Neuronal stem cell (in vitro differentiated cells): Measurements from ENCODE around the gene TRIM56.
"Not testable (repeated sequence)": the region's sequence is repeated elsewhere in the genome, so short reads cannot be mapped to it uniquely, and the experiment has no call there.

Source experiments
- DNase-seq: peaks from one replicate; pipeline ENCODE4 v3.0.0-alpha.2; 2013; ENCODE audit warnings: low spot score
- H2AFZ ChIP-seq: one replicate; pipeline ENCODE4 v1.6.1; 2013; ENCODE audit warnings: mild to moderate bottlenecking, low read length, inconsistent platforms
- H2AK5ac ChIP-seq: 2 replicates; pipeline ENCODE4 v1.6.1; 2013; ENCODE audit warnings: low read depth, mild to moderate bottlenecking, inconsistent platforms, low read length, moderate library complexity, mixed read lengths
- H2BK120ac ChIP-seq: 2 replicates; pipeline ENCODE4 v1.6.1; 2013; ENCODE audit warnings: low read depth, mild to moderate bottlenecking, inconsistent platforms, low read length, moderate library complexity, mixed read lengths
- H2BK12ac ChIP-seq: one replicate; pipeline ENCODE4 v1.6.1; 2013; ENCODE audit warnings: low read length, inconsistent platforms
- H2BK15ac ChIP-seq: 2 replicates; pipeline ENCODE4 v1.6.1; 2013; ENCODE audit warnings: mild to moderate bottlenecking, low read length, inconsistent platforms, mixed read lengths
- H2BK5ac ChIP-seq: one replicate; pipeline ENCODE4 v1.6.1; 2013; ENCODE audit warnings: inconsistent platforms, mild to moderate bottlenecking, low read length, moderate library complexity
- H3K14ac ChIP-seq: one replicate; pipeline ENCODE4 v1.6.1; 2013; ENCODE audit warnings: low read length, inconsistent platforms
- H3K18ac ChIP-seq: 2 replicates; pipeline ENCODE4 v1.6.1; 2013; ENCODE audit warnings: low read length, inconsistent platforms
- H3K23ac ChIP-seq: 2 replicates; pipeline ENCODE4 v1.6.1; 2013; ENCODE audit warnings: low read depth, mild to moderate bottlenecking, mixed read lengths, low read length, inconsistent platforms; ENCODE audit not compliant: poor library complexity
- H3K27ac ChIP-seq: replicated peaks from 3 replicates; pipeline ENCODE4 v1.5.1; 2013; ENCODE audit warnings: low read length, inconsistent platforms
- H3K27me3 ChIP-seq, 3 experiments: 2 replicates each; pipeline ENCODE4 v1.6.1; 2013; ENCODE audit warnings: low read length in 3 of 3, mild to moderate bottlenecking in 2 of 3, inconsistent platforms in 1 of 3, low read depth in 1 of 3, mixed read lengths in 1 of 3, moderate library complexity in 1 of 3; ENCODE audit not compliant: control insufficient read depth in 3 of 3, insufficient read depth in 3 of 3
- H3K36me3 ChIP-seq, 2 donors: replicated peaks in 1 of 2; 2 replicates each; pipeline ENCODE4 v1.6.1; 2013; ENCODE audit warnings: low read length in 2 of 2; ENCODE audit not compliant: control insufficient read depth in 2 of 2, insufficient read depth in 2 of 2
- H3K4ac ChIP-seq: 2 replicates; pipeline ENCODE4 v1.6.1; 2013; ENCODE audit warnings: inconsistent platforms, mild to moderate bottlenecking, low read length, moderate library complexity
- H3K4me1 ChIP-seq, 2 donors: 1 replicate in 1 of 2; 2 replicates in 1 of 2; pipeline ENCODE4 v1.6.1; 2013; ENCODE audit warnings: low read length in 2 of 2, low read depth in 1 of 2; ENCODE audit not compliant: control insufficient read depth in 2 of 2, insufficient read depth in 1 of 2
- H3K4me2 ChIP-seq: one replicate; pipeline ENCODE4 v1.6.1; 2013; ENCODE audit warnings: mild to moderate bottlenecking, low read length, inconsistent platforms; ENCODE audit not compliant: insufficient read depth, poor library complexity, severe bottlenecking
- H3K4me3 ChIP-seq, 2 donors: 2 replicates each; pipeline ENCODE4 v1.5.1; 2013; ENCODE audit warnings: low read length in 2 of 2, mild to moderate bottlenecking in 2 of 2, inconsistent platforms in 1 of 2, moderate library complexity in 1 of 2
- H3K79me1 ChIP-seq: one replicate; pipeline ENCODE4 v1.6.1; 2013; ENCODE audit warnings: low read depth, mild to moderate bottlenecking, inconsistent platforms, low read length, moderate library complexity
- H3K9ac ChIP-seq: one replicate; pipeline ENCODE4 v1.6.1; 2013; ENCODE audit warnings: mild to moderate bottlenecking, low read depth, low read length, inconsistent platforms; ENCODE audit not compliant: poor library complexity
- H3K9me3 ChIP-seq, 2 donors: replicated peaks in 1 of 2; 2 replicates each; pipeline versions ENCODE3 to v1.6.1; 2013; ENCODE audit warnings: low read length in 2 of 2, mild to moderate bottlenecking in 2 of 2, inconsistent platforms in 1 of 2, low read depth in 1 of 2, mixed read lengths in 1 of 2, moderate library complexity in 1 of 2; ENCODE audit not compliant: control insufficient read depth in 2 of 2, insufficient read depth in 1 of 2
- H4K8ac ChIP-seq: one replicate; pipeline ENCODE4 v1.6.1; 2013; ENCODE audit warnings: low read depth, mild to moderate bottlenecking, inconsistent platforms, low read length, moderate library complexity
- H4K91ac ChIP-seq: one replicate; pipeline ENCODE4 v1.6.1; 2013; ENCODE audit warnings: low read length, low read depth, mild to moderate bottlenecking, inconsistent platforms; ENCODE audit not compliant: poor library complexity
- WGBS, 2 donors: extraction: QIAGEN DNeasy Blood & Tissue Kit; methylation state at CpG; one replicate each; pipeline ENCODE4 v1.1.7; 2013; ENCODE audit warnings: missing lambda C conversion rate in 2 of 2, mixed read lengths in 1 of 2; ENCODE audit not compliant: insufficient read length in 2 of 2, insufficient replicate concordance in 1 of 2; ENCODE audit errors: extremely low coverage in 2 of 2; 5-methylcytosine and 5-hydroxymethylcytosine counted together

Gene TRIM56

DNA sequence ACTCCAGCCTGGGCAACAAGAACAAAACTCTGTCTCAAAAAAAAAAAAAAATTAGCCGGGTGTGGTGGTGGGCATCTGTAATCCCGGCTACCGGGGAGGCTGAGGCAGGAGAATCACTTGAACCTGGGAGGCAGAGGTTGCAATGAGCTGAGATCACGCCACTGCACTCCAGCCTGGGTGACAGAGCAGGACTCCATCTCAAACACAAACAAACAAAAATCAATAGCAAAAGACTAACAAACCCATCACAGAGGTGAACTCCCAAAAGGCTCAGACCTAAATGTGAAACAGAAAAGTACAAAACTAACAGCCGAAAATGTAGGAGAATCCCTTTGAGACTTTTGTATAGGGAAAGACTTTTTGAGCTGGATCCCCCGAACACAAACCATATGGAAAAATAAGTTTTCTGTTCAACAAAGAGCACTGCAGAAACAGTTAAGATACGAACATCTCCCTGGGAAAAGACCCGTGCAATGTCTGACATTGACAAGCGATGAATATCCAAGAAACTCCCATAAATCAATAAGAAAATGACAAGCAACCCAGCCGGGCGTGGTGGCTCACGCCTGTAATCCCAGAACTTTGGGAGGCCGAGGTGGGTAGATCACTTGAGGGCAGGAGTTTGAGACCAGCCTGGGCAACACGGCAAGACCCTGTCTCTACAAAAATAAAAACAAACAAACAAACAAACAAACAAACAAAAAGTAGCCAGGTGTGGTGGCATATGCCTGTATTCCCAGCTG is 13.7 kb upstream of the TRIM56 start:
- not testable (repeated sequence) for H3K4me2 ChIP-seq, H3K18ac ChIP-seq, H3K4me3 ChIP-seq, H2AK5ac ChIP-seq, H2BK120ac ChIP-seq, DNase-seq, H3K27me3 ChIP-seq, H2BK5ac ChIP-seq, H4K8ac ChIP-seq, H3K27ac ChIP-seq, H3K79me1 ChIP-seq, H3K9ac ChIP-seq, H3K4me1 ChIP-seq, H2AFZ ChIP-seq, H3K36me3 ChIP-seq, H3K23ac ChIP-seq, H4K91ac ChIP-seq, H2BK12ac ChIP-seq, H2BK15ac ChIP-seq, H3K14ac ChIP-seq, H3K4ac ChIP-seq, H3K9me3 ChIP-seq
- WGBS, 2 donors, result no CpG with 5 or more reads among the region's 14 CpGs

DNA sequence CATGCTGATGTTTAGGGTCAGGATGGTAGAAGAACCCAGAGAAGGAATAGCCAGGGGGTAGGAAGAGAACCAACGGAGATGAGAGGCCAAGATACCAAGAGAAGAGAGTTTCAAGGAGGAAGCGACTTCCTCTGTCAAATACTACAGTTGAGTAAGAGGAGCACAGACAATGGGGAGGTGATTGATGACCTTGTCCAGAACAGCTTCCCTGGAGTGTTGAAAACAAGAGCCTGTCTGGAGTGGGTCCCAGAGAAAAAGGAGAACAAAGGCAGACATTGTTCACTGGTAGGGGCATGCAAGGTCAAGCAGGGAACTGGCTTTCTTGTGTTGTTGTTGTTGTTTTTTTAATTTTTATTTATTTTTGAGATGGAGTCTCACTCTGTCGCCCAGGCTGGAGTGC is 9.6 kb upstream of the TRIM56 start:
- WGBS, 2 donors, result no CpG with 5 or more reads among the region's 3 CpGs
- H4K91ac ChIP-seq, result no peak overlapping the region
- H3K9ac ChIP-seq, result no peak overlapping the region
- H3K4me1 ChIP-seq, result peaks cover 0 to 2% of the 10 kb centered on the region in 2 donors
- no peak overlapping the region for H3K23ac ChIP-seq
- no peak overlapping the region for H2BK5ac ChIP-seq
- no peak for DNase-seq
- H3K4me3 ChIP-seq, result no peak overlapping the region
- H2BK120ac ChIP-seq, result no peak overlapping the region
- H3K79me1 ChIP-seq, result no peaks in the 10 kb centered on the region
- H4K8ac ChIP-seq, result no peak overlapping the region
- H3K27me3 ChIP-seq, result peaks cover 0 to 3% (median 0%) of the 10 kb centered on the region in 3 experiments
- H2BK12ac ChIP-seq, result no peak overlapping the region
- no peaks in the 10 kb centered on the region for H3K9me3 ChIP-seq
- no peak overlapping the region for H2AFZ ChIP-seq
- H3K27ac ChIP-seq, result no peak overlapping the region
- H3K4me2 ChIP-seq, result no peak overlapping the region
- H3K4ac ChIP-seq, result no peak overlapping the region
- H2AK5ac ChIP-seq, result no peak overlapping the region
- no peak overlapping the region for H3K14ac ChIP-seq
- H2BK15ac ChIP-seq, result no peak overlapping the region
- H3K18ac ChIP-seq, result no peak overlapping the region
- H3K36me3 ChIP-seq, result no peaks in the 10 kb centered on the region

DNA sequence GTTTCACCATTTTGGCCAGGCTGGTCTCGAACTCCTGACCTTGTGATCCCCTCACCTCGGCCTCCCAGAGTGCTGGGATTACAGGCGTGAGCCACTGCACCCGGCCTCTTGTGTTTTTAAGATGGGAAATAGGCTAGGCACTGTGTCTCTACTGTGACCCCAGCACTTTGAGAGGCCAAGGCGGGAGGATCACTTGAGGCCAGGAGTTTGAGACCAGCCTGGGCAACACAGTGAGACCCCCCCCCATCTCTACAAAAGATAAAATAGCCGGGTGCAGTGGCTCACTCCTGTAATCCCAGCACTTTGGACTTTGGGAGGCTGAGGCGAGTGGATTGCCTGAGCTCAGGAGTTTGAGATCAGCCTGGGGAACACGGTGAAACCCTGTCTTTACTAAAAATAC is 9.1 kb upstream of the TRIM56 start:
- not testable (repeated sequence) for H3K9ac ChIP-seq, H4K8ac ChIP-seq, H2BK120ac ChIP-seq, H3K14ac ChIP-seq, H2AK5ac ChIP-seq, H3K27me3 ChIP-seq, H3K27ac ChIP-seq, H2BK5ac ChIP-seq, H3K23ac ChIP-seq, H2BK15ac ChIP-seq, H2BK12ac ChIP-seq, H3K18ac ChIP-seq, DNase-seq, H3K4ac ChIP-seq, H3K9me3 ChIP-seq, H2AFZ ChIP-seq, H3K4me1 ChIP-seq, H3K36me3 ChIP-seq, H4K91ac ChIP-seq, H3K4me3 ChIP-seq, H3K79me1 ChIP-seq, H3K4me2 ChIP-seq
- no CpG with 5 or more reads among the region's 8 CpGs for WGBS, 2 donors

DNA sequence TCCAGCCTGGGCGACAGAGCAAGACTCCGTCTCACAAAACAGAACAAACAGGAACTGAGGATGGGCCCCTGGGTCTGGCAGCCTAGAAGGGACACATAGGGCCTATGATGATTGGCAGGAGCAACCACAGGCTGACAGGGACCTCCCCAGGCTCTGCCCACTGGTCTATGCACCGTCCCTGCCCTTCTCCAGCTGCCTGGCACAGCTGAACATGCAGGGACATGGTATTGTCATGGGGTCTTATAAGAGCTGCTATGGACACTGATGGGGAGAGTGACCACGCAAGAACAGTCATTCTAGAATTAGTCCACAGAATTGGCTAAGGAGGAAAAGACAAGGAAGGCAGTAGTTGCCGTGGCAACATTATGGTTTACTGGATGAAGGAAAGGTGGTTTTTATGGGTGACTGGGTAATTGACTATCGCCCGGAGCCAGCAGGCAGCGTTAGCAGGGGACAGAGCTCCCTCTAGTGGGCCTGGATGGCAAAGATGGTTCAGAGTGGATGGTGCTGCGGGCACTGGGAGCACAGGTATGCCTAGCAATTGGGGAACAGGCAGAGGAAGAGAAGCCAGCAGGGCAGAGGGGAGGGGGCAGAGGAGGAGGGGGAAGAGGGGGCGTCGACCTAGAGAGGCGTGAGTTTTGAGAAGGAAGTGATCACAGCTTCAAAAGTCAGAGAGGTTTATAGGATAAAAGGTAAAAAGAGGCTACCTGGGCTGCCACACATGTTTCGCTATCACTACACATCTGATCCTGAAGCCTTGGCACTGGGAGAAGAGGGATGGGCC is 7.8 kb upstream of the TRIM56 start:
- no peak overlapping the region for H2AK5ac ChIP-seq
- H3K4me1 ChIP-seq, result peaks cover 0 to 2% of the 10 kb centered on the region in 2 donors
- H3K9me3 ChIP-seq, result no peaks in the 10 kb centered on the region
- no peaks in the 10 kb centered on the region for H3K27me3 ChIP-seq
- H3K18ac ChIP-seq, result no peak overlapping the region
- H4K91ac ChIP-seq, result no peak overlapping the region
- peak; percentile 74 for DNase-seq
- H3K23ac ChIP-seq, result no peak overlapping the region
- H2BK12ac ChIP-seq, result no peak overlapping the region
- no peak overlapping the region for H3K14ac ChIP-seq
- H3K9ac ChIP-seq, result no peak overlapping the region
- H2BK120ac ChIP-seq, result no peak overlapping the region
- H4K8ac ChIP-seq, result no peak overlapping the region
- no peak overlapping the region for H3K4me2 ChIP-seq
- H2AFZ ChIP-seq, result no peak overlapping the region
- H2BK5ac ChIP-seq, result no peak overlapping the region
- no peak overlapping the region for H3K27ac ChIP-seq
- no peak overlapping the region for H2BK15ac ChIP-seq
- H3K4me3 ChIP-seq, result no peak overlapping the region
- H3K4ac ChIP-seq, result no peak overlapping the region
- no peaks in the 10 kb centered on the region for H3K79me1 ChIP-seq
- WGBS, 2 donors, result no CpG with 5 or more reads among the region's 13 CpGs
- no peaks in the 10 kb centered on the region for H3K36me3 ChIP-seq
